Measurements from ENCODE around the gene OR1K1.

DNA sequence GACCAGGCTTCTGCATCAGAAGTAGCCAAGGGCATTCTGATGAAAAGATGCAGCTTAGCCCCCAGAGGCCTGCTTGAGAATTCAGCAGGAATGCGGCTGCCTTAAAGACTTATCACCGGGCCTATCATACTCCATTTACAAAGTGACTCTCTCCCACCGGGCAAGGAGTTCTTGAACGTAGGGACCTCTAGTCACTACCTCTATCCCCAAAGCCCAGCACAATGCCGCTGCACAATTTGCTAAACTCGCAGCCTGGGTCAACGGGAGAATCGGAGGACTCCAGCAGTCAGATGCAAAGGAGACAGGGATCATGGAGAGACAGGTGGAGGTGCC is 27.8 kb downstream of the OR1K1 start:
- no peak for TF ChIP-seq EZH2 (IDR thresholded peaks at IDR 0.05; ENCODE audit: borderline replicate concordance, low read depth, low read length, poor library complexity, severe bottlenecking)
- TF ChIP-seq, protein P1, sequence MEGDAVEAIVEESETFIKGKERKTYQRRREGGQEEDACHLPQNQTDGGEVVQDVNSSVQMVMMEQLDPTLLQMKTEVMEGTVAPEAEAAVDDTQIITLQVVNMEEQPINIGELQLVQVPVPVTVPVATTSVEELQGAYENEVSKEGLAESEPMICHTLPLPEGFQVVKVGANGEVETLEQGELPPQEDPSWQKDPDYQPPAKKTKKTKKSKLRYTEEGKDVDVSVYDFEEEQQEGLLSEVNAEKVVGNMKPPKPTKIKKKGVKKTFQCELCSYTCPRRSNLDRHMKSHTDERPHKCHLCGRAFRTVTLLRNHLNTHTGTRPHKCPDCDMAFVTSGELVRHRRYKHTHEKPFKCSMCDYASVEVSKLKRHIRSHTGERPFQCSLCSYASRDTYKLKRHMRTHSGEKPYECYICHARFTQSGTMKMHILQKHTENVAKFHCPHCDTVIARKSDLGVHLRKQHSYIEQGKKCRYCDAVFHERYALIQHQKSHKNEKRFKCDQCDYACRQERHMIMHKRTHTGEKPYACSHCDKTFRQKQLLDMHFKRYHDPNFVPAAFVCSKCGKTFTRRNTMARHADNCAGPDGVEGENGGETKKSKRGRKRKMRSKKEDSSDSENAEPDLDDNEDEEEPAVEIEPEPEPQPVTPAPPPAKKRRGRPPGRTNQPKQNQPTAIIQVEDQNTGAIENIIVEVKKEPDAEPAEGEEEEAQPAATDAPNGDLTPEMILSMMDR (conservative IDR thresholded peaks at IDR 0.05; ENCODE audit: low read depth, low read length): no peak

All from A673 (cell line).